GM12872 (cell line): ENCODE data around the gene SLC9A9.

Experiments used
- TF ChIP-seq, protein P1 (sequence below): IDR thresholded peaks from 3 replicates; pipeline ENCODE4 v1.5.1; 2011; ENCODE audit warnings: low read depth, mild to moderate bottlenecking, low read length, moderate library complexity; ENCODE audit not compliant: insufficient read depth

The SLC9A9 gene

DNA sequence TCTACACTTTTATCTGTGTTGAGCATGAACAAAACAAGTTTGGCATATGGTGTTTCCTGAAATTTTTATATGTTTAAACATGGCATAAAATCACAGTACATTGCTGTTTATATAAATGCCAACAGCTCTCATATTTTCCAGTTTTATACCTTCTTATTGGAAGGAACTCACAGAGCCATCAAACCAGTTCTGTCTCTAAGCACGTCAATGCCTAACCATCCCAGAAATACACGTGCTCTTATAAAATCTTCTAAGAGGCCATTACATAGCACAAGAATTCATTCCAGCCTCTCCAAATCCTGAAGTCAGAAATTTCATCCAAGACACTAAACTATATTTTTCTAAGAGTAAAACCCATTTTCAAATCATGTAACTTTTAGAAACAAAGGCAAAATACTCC, 20.8 kb downstream of the SLC9A9 start:
- TF ChIP-seq, protein P1, sequence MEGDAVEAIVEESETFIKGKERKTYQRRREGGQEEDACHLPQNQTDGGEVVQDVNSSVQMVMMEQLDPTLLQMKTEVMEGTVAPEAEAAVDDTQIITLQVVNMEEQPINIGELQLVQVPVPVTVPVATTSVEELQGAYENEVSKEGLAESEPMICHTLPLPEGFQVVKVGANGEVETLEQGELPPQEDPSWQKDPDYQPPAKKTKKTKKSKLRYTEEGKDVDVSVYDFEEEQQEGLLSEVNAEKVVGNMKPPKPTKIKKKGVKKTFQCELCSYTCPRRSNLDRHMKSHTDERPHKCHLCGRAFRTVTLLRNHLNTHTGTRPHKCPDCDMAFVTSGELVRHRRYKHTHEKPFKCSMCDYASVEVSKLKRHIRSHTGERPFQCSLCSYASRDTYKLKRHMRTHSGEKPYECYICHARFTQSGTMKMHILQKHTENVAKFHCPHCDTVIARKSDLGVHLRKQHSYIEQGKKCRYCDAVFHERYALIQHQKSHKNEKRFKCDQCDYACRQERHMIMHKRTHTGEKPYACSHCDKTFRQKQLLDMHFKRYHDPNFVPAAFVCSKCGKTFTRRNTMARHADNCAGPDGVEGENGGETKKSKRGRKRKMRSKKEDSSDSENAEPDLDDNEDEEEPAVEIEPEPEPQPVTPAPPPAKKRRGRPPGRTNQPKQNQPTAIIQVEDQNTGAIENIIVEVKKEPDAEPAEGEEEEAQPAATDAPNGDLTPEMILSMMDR = no peak

DNA sequence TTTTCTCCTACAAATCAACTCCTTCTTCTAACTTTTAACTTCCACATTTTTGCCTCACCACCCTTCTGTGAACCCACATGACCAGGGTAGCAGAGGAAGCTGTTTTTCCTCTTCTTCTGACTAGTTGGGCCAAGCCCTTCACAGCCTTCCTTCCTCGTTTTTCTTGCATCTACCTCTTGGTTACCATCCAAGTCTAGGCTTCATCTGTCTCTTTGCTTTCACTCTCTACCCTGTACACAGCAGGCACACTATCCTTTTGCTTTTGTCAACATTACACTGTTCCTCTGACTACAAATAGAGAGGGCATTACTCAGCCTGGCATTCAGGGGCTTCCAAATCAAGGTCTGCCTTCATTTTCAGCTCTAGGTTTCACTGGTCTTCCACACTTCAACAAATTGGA, 22.0 kb downstream of the SLC9A9 start:
- TF ChIP-seq, protein P1 = no peak

DNA sequence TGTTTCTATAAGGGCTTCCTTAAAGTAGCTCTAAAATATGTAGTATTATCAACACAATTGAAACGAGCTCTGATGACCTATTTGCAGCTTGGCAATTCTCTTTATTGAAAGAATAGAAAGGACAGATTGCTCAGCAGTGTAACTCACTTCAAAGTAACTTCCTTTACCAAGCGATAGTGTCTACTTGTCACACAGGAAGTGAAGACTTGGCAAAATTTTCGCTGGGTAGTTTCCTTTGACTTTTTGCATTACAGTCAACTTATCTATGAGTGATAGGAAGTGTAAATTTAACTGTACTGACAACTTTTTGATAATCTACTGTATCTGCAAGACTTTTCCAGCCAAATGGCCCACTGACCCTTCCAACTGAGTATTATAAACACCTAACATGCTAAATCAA, 22.8 kb downstream of the SLC9A9 start:
- TF ChIP-seq, protein P1 = no peak

DNA sequence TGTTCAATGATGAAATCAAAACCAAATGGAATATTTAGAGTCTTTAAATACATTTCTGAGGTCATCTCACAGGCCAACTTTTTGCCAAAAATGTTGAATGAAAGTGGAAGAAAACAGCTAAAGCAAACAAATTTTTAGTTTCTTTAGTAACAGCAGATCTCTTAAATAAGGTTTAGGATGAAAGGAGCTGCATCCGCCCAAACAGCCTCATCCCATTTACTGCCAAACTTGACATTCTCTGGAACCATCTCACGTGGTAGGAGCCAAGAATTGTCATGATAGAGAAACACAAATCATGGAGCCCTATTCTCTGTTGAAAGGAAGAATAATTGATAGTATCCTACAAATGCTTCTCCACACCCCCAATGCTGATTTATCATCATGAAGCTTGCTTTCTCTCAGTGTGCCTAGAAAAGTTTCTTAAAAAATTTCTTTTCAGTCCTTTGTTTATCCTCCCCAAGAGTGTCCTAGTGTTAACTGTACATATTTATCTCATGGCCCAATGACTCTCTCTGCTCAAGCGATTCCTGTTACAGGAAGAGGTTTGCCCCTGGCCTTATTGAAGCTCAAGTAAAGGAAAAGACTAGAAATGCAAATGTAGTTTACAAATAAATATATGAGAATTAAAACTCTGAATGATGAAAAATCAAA, 23.4 kb downstream of the SLC9A9 start:
- TF ChIP-seq, protein P1 = no peak

DNA sequence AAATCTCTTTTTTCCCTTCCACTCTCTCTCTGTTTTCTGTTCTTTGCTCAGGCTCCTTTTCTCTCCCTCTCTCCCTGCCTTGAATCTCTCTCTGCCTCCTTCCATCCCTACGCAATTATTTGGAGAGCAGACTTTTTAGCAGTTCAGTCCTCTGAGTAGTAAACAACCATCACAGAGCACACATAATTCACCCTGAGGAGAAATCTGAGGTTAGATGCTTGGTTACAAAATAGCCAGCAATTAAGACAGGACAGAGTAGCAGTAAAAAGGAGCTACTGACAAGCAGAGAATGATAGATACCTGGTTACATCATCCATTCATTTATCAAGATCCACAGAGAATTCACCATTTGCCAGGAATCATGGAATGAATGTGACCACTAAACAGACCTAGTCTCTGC, 25.5 kb downstream of the SLC9A9 start:
- TF ChIP-seq, protein P1 = no peak

DNA sequence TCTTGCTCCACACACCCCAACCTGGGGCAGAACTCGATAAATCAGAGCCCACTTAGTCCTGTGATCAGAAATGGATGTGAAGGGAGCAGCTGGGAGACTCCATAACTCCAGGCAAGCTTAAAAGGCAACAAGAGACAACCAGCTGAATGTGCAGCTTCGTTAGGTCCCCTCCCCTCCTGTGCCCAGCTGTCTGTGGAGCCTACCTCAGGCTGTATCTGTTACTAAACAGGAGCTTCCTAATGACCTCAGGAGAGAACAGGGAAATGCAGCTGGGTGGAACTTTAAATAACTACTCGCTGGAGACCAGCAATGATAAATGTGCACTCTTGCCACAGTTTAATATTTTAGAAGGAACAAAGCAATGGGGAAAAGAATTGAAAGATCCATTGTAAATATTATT, 25.9 kb downstream of the SLC9A9 start:
- TF ChIP-seq, protein P1 = no peak

DNA sequence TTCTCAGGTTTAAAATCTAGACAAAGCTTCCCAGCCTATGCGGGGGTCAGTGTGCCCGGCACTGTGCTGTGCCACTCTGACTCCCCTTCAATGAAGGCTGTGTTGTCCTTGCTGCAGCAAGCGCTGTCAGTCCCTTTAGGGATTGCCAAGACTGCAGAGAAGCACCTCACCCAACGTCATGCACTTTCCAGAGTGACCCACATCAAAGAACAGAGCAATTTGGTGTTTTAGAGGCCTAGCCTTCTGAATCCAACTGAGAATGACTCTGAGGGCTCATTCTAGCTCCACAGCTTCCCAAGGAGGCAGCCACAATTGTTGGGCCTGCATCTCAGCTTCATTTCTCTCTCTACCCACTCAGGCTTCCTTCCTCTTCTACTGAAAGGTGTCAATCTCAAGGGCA, 26.4 kb downstream of the SLC9A9 start:
- TF ChIP-seq, protein P1 = no peak
